B cell (primary cell): ENCODE results near the gene SAG. TPM values are rescaled to one million over a fixed set of nuclear protein-coding genes. Genes with fewer than 3 reads are reported as not detected.

Experiments used
- ATAC-seq: fragments of 200-7000 bp; cut with Tn5 transposase; one replicate; pipeline ENCODE4 v1.10.0; 2021; ENCODE audit warnings: low read depth, mild to moderate bottlenecking, moderate number of reproducible peaks, moderate library complexity
- CTCF ChIA-PET: fragments of 350-600 bp; sonication (Branson Sonifier 250); formaldehyde crosslinking; loops from one replicate; lab custom pipeline; 2021; ENCODE audit warnings: antibody characterized with exemption, inconsistent platforms; lab: Charles Lee
- POLR2A ChIA-PET: fragments of 350-600 bp; sonication (Branson Sonifier 250); formaldehyde crosslinking; loops from one replicate; lab custom pipeline; 2021; ENCODE audit warnings: antibody characterized with exemption; lab: Charles Lee
- DNase-seq: peaks from one replicate; pipeline ENCODE4 v3.0.0; 2013
- H2AFZ ChIP-seq: 2 replicates; pipeline ENCODE4 v1.6.1; 2012; ENCODE audit warnings: mild to moderate bottlenecking, low read depth, low read length; ENCODE audit not compliant: insufficient read depth, poor library complexity, severe bottlenecking
- H3K27ac ChIP-seq, 2 donors: 1 replicate in 1 of 2; 2 replicates in 1 of 2; pipeline ENCODE4 v1.5.1; 2012 to 2013; ENCODE audit warnings: low read length in 2 of 2, mild to moderate bottlenecking in 2 of 2, moderate library complexity in 1 of 2
- H3K27me3 ChIP-seq, 4 experiments: fragments of 200-600 bp in 1 of 4; sonication (generic) in 1 of 4; replicated peaks in 1 of 4; 1 replicate in 2 of 4; 2 replicates in 2 of 4; pipeline versions ENCODE4 v1.6.1 to v1.7.0; 2013 to 2016; ENCODE audit warnings: low read length in 3 of 4, mild to moderate bottlenecking in 2 of 4, mixed read lengths in 1 of 4, moderate library complexity in 1 of 4; ENCODE audit not compliant: insufficient read depth in 4 of 4, control insufficient read depth in 3 of 4; ENCODE audit errors: control extremely low read depth in 1 of 4
- H3K36me3 ChIP-seq, 2 experiments: replicated peaks in 1 of 2; 1 replicate in 1 of 2; 2 replicates in 1 of 2; pipeline versions ENCODE4 v1.6.1 to v1.7.1; 2013; ENCODE audit warnings: low read length in 1 of 2; ENCODE audit not compliant: insufficient read depth in 2 of 2, control insufficient read depth in 1 of 2; ENCODE audit errors: control extremely low read depth in 1 of 2, extremely low read depth in 1 of 2
- H3K4me1 ChIP-seq, 2 donors: fragments of 200-600 bp in 1 of 2; sonication (generic) in 1 of 2; 1 replicate in 1 of 2; 2 replicates in 1 of 2; pipeline versions ENCODE4 v1.5.1 to v1.6.1; 2013 to 2017; ENCODE audit warnings: low read length in 2 of 2; ENCODE audit not compliant: control insufficient read depth in 2 of 2, insufficient read depth in 2 of 2
- H3K4me2 ChIP-seq: replicated peaks from 2 replicates; pipeline ENCODE3; 2012; ENCODE audit warnings: mild to moderate bottlenecking, low read depth, low read length; ENCODE audit not compliant: poor library complexity, severe bottlenecking
- H3K4me3 ChIP-seq, 5 experiments: fragments of 200-600 bp in 1 of 5; sonication (generic) in 1 of 5; 1 replicate in 3 of 5; 2 replicates in 2 of 5; pipeline versions ENCODE4 v1.5.1 to v1.7.0; 2011 to 2016; ENCODE audit warnings: low read length in 4 of 5, mild to moderate bottlenecking in 4 of 5, low read depth in 2 of 5, control low read depth in 1 of 5, moderate library complexity in 1 of 5; ENCODE audit not compliant: insufficient read depth in 1 of 5; ENCODE audit errors: control extremely low read depth in 1 of 5, extremely low read depth in 1 of 5
- H3K79me2 ChIP-seq: fragments of 200-600 bp; sonication (generic); one replicate; pipeline ENCODE4 v1.6.0; 2016; ENCODE audit warnings: low read length; ENCODE audit not compliant: control insufficient read depth, insufficient read depth
- H3K9ac ChIP-seq: fragments of 200-600 bp; sonication (generic); 2 replicates; pipeline ENCODE4 v1.6.1; 2017; ENCODE audit warnings: mild to moderate bottlenecking, low read length, moderate library complexity
- H3K9me3 ChIP-seq, 3 donors: one replicate each; pipeline versions ENCODE4 v1.6.1 to v1.7.1; 2013; ENCODE audit warnings: low read length in 2 of 3; ENCODE audit not compliant: control insufficient read depth in 2 of 3, insufficient read depth in 1 of 3; ENCODE audit errors: control extremely low read depth in 1 of 3
- H4K20me1 ChIP-seq: 2 replicates; pipeline ENCODE4 v1.6.0; 2012; ENCODE audit warnings: mild to moderate bottlenecking, low read length; ENCODE audit not compliant: insufficient read depth, control insufficient read depth, poor library complexity, severe bottlenecking
- H3K27ac Mint-ChIP-seq: one replicate; pipeline ENCODE4 v1.8.0; 2021; ENCODE audit warnings: mixed read lengths
- H3K27me3 Mint-ChIP-seq: one replicate; pipeline ENCODE4 v1.8.0; 2021; ENCODE audit warnings: mixed read lengths
- H3K4me1 Mint-ChIP-seq: one replicate; pipeline ENCODE4 v1.8.0; 2021; ENCODE audit warnings: mixed read lengths
- H3K4me3 Mint-ChIP-seq: one replicate; pipeline ENCODE4 v1.8.0; 2021; ENCODE audit warnings: mixed read lengths
- H3K9me3 Mint-ChIP-seq: one replicate; pipeline ENCODE4 v1.8.0; 2022; ENCODE audit warnings: mixed read lengths; ENCODE audit not compliant: insufficient read depth
- CTCF ChIP-seq: fragments of 200-600 bp; IDR thresholded peaks from one replicate; pipeline ENCODE4 v1.8.0; 2022; ENCODE audit warnings: antibody characterized with exemption, mild to moderate bottlenecking
- EZH2 ChIP-seq: IDR thresholded peaks from 2 replicates; pipeline ENCODE4 v1.6.1; 2012; ENCODE audit warnings: borderline replicate concordance, low read depth, mild to moderate bottlenecking, moderate library complexity, low read length; ENCODE audit not compliant: insufficient read depth, poor library complexity, severe bottlenecking
- WGBS: methylation state at CpG from one replicate; pipeline ENCODE4 v1.1.5; 2013; ENCODE audit warnings: missing lambda C conversion rate; ENCODE audit not compliant: insufficient coverage; 5-methylcytosine and 5-hydroxymethylcytosine counted together
- intact Hi-C: fragments of 100-400 bp; cut with micrococcal nuclease; formaldehyde crosslinking; loops from one replicate; pipeline ENCODE4 v1.10.0; 2022
- polyA plus RNA-seq: library from polyadenylated mRNA; depleted of rRNA; stranded (reverse); fragments of >200 nt; gene quantifications from 2 replicates; pipeline ENCODE4 v1.2.3, GENCODE V29; 2012
- total RNA-seq, 2 donors: library from RNA; stranded (reverse); fragments of 120-200 nt in 1 of 2; gene quantifications; 1 replicate in 1 of 2; 2 replicates in 1 of 2; pipeline versions ENCODE4 v1.2.3 to v1.2.4, GENCODE V29; 2013 to 2022

The SAG gene
- total and polyA plus RNA-seq, 2 donors (not counting 1 experiment from before 2014, with no cell fraction given) = 0.03 to 0.17 TPM

DNA sequence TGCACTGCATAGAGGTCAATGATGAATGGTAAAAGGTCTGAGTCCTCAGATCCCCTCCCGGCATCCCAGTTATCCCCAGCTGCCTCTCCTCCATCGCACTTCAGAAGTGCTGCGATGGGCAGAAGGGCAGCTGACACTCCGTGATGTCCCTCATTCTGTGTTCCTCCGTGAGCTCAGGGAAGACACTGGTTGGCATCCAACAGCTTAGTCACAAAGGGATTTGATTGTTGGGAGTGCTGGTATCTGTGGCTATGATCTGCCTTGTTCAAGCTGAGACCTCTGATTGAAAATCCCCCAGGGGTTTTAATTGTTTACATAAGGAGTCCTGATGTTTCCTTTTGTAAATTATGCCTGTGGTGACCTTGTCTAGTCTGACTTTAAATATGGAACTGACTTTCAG lies 19.0 kb upstream of the SAG start:
- no peaks in the 10 kb centered on the region for H3K4me1 ChIP-seq
- no peak for TF ChIP-seq CTCF
- no peak for TF ChIP-seq EZH2
- no peaks in the 10 kb centered on the region for H3K27me3 ChIP-seq
- H3K36me3 ChIP-seq = peaks cover 15 to 77% of the 10 kb centered on the region in 2 experiments
- POLR2A ChIA-PET = no interaction called here
- H3K4me3 ChIP-seq = no peak overlapping the region
- H2AFZ ChIP-seq = no peak overlapping the region
- Mint-ChIP-seq H3K27me3 (no peaks in the 10 kb centered on the region), H3K4me3 (no peak overlapping the region), H3K4me1 (peaks cover 3% of the 10 kb centered on the region), H3K9me3 (no peaks in the 10 kb centered on the region), H3K27ac (no peak overlapping the region)
- DNase-seq = no peak
- H4K20me1 ChIP-seq = peaks cover 8% of the 10 kb centered on the region
- peaks cover 10% of the 10 kb centered on the region for H3K79me2 ChIP-seq
- ATAC-seq = no peak
- intact Hi-C loops = no loop called here
- no peak overlapping the region for H3K27ac ChIP-seq
- CTCF ChIA-PET = interaction anchor here (1.3 kb wide), 1 partner anchor 42 kb away, joined by 3 read pairs; no protein-coding TSS in a partner anchor
- WGBS = 100% methylated on average over 5 of the region's 5 CpGs
- no peak overlapping the region for H3K9ac ChIP-seq
- H3K4me2 ChIP-seq = no peak overlapping the region
- H3K9me3 ChIP-seq = no peaks in the 10 kb centered on the region

- Mint-ChIP-seq H3K4me3 (no peak overlapping the region), H3K27me3 (no peaks in the 10 kb centered on the region), H3K27ac (peak overlapping the region; percentile 15), H3K4me1 (peaks cover 3% of the 10 kb centered on the region), H3K9me3 (no peaks in the 10 kb centered on the region)
- Histone ChIP-seq H3K27me3 (no peaks in the 10 kb centered on the region), H3K9me3 (no peaks in the 10 kb centered on the region), H3K4me3 (no peak overlapping the region), H3K27ac (no peak overlapping the region), H3K4me1 (no peaks in the 10 kb centered on the region), H3K79me2 (peaks cover 10% of the 10 kb centered on the region), H3K36me3 (peaks cover 15 to 85% of the 10 kb centered on the region in 2 experiments), H3K9ac (no peak overlapping the region), H2AFZ (no peak overlapping the region), H4K20me1 (peaks cover 8% of the 10 kb centered on the region), H3K4me2 (no peak overlapping the region)
- ChIA-PET POLR2A (interaction anchor here (0.6 kb wide), 1 partner anchor 668 kb away, joined by 8 read pairs; no protein-coding TSS in a partner anchor), CTCF (no interaction called here)
- TF ChIP-seq EZH2 (no peak), CTCF (no peak)
- intact Hi-C loops = no loop called here
- 99% methylated on average over 10 of the region's 12 CpGs for WGBS
- no peak for ATAC-seq
- no peak for DNase-seq
Observed at GRCh38 chr2:233289648-233290047, 18.0 kb upstream of the SAG start.
